Measurements from ENCODE around the gene PUM2.

Gene PUM2

GRCh38 chr2:20212459-20212870, 138.2 kb downstream of the PUM2 start:
- H3K4me3 Mint-ChIP-seq: no peak overlapping the region
- H3K9me3 Mint-ChIP-seq: no peaks in the 10 kb centered on the region
- no peak for ATAC-seq (replicated peaks; ENCODE audit: extremely low read depth, poor library complexity, severe bottlenecking)
- H3K27ac Mint-ChIP-seq (ENCODE audit: low read depth): no peak overlapping the region
- no peaks in the 10 kb centered on the region for H3K36me3 Mint-ChIP-seq (ENCODE audit: insufficient read depth)
- H3K4me1 Mint-ChIP-seq: no peaks in the 10 kb centered on the region
- no peak for DNase-seq (ENCODE audit: low spot score in 2 of 2)
- peaks cover 10% of the 10 kb centered on the region for H3K27me3 Mint-ChIP-seq

- Mint-ChIP-seq H3K36me3 (ENCODE audit: insufficient read depth) (no peaks in the 10 kb centered on the region), H3K4me3 (no peak overlapping the region), H3K27me3 (peaks cover 10% of the 10 kb centered on the region), H3K4me1 (no peaks in the 10 kb centered on the region), H3K27ac (ENCODE audit: low read depth) (no peak overlapping the region), H3K9me3 (no peaks in the 10 kb centered on the region)
- ATAC-seq (replicated peaks; ENCODE audit: extremely low read depth, poor library complexity, severe bottlenecking): no peak
- DNase-seq (ENCODE audit: low spot score in 2 of 2): no peak
These were observed 138.7 kb downstream of the PUM2 start for GRCh38 chr2:20211860-20212458.

GRCh38 chr2:20211420-20211819, 139.2 kb downstream of the PUM2 start:
- no peak overlapping the region for H3K27ac Mint-ChIP-seq (ENCODE audit: low read depth)
- DNase-seq (ENCODE audit: low spot score in 2 of 2) (no peak), ATAC-seq (replicated peaks; ENCODE audit: extremely low read depth, poor library complexity, severe bottlenecking) (no peak)
- H3K36me3 Mint-ChIP-seq (ENCODE audit: insufficient read depth): no peaks in the 10 kb centered on the region
- peaks cover 10% of the 10 kb centered on the region for H3K27me3 Mint-ChIP-seq
- H3K9me3 Mint-ChIP-seq: no peaks in the 10 kb centered on the region
- H3K4me1 Mint-ChIP-seq: no peaks in the 10 kb centered on the region
- H3K4me3 Mint-ChIP-seq: no peak overlapping the region

GRCh38 chr2:20210462-20210861, 140.2 kb downstream of the PUM2 start:
- Mint-ChIP-seq H3K4me1 (no peaks in the 10 kb centered on the region), H3K27me3 (peaks cover 10% of the 10 kb centered on the region), H3K4me3 (no peak overlapping the region)

GRCh38 chr2:20209373-20210109, 141.1 kb downstream of the PUM2 start:
- Mint-ChIP-seq H3K4me3 (no peak overlapping the region), H3K4me1 (no peaks in the 10 kb centered on the region), H3K27ac (ENCODE audit: low read depth) (no peak overlapping the region), H3K36me3 (ENCODE audit: insufficient read depth) (no peaks in the 10 kb centered on the region), H3K9me3 (no peaks in the 10 kb centered on the region), H3K27me3 (peaks cover 10% of the 10 kb centered on the region)
- DNase-seq (ENCODE audit: low spot score in 2 of 2) (no peak), ATAC-seq (replicated peaks; ENCODE audit: extremely low read depth, poor library complexity, severe bottlenecking) (no peak)

More at GRCh38 chr2:20210462-20210861, 140.2 kb downstream of the PUM2 start:
- no peak for DNase-seq (ENCODE audit: low spot score in 2 of 2)
- Mint-ChIP-seq H3K36me3 (ENCODE audit: insufficient read depth) (no peaks in the 10 kb centered on the region), H3K9me3 (no peaks in the 10 kb centered on the region), H3K27ac (ENCODE audit: low read depth) (no peak overlapping the region)
- ATAC-seq (replicated peaks; ENCODE audit: extremely low read depth, poor library complexity, severe bottlenecking): no peak

GRCh38 chr2:20208476-20208859, 142.2 kb downstream of the PUM2 start:
- ATAC-seq (replicated peaks; ENCODE audit: extremely low read depth, poor library complexity, severe bottlenecking) (no peak), DNase-seq (ENCODE audit: low spot score in 2 of 2) (no peak)
- H3K4me1 Mint-ChIP-seq: no peaks in the 10 kb centered on the region
- H3K36me3 Mint-ChIP-seq (ENCODE audit: insufficient read depth): no peaks in the 10 kb centered on the region
- H3K27ac Mint-ChIP-seq (ENCODE audit: low read depth): no peak overlapping the region
- peaks cover 1% of the 10 kb centered on the region for H3K27me3 Mint-ChIP-seq
- no peak overlapping the region for H3K4me3 Mint-ChIP-seq
- H3K9me3 Mint-ChIP-seq: no peaks in the 10 kb centered on the region

GRCh38 chr2:20207051-20207450, 143.6 kb downstream of the PUM2 start:
- Mint-ChIP-seq H3K36me3 (ENCODE audit: insufficient read depth) (no peaks in the 10 kb centered on the region), H3K27me3 (no peaks in the 10 kb centered on the region), H3K27ac (ENCODE audit: low read depth) (no peak overlapping the region), H3K4me1 (no peaks in the 10 kb centered on the region), H3K9me3 (no peaks in the 10 kb centered on the region), H3K4me3 (no peak overlapping the region)
- DNase-seq (ENCODE audit: low spot score in 2 of 2) (no peak), ATAC-seq (replicated peaks; ENCODE audit: extremely low read depth, poor library complexity, severe bottlenecking) (no peak)

- Mint-ChIP-seq H3K27ac (ENCODE audit: low read depth) (no peak overlapping the region), H3K4me3 (no peak overlapping the region), H3K27me3 (no peaks in the 10 kb centered on the region), H3K36me3 (ENCODE audit: insufficient read depth) (no peaks in the 10 kb centered on the region), H3K9me3 (no peaks in the 10 kb centered on the region), H3K4me1 (no peaks in the 10 kb centered on the region)
- DNase-seq (ENCODE audit: low spot score in 2 of 2) (no peak), ATAC-seq (replicated peaks; ENCODE audit: extremely low read depth, poor library complexity, severe bottlenecking) (no peak)
These were observed 144.6 kb downstream of the PUM2 start for GRCh38 chr2:20205915-20206524.

GRCh38 chr2:20205069-20205468, 145.6 kb downstream of the PUM2 start:
- DNase-seq (ENCODE audit: low spot score in 2 of 2) (no peak), ATAC-seq (replicated peaks; ENCODE audit: extremely low read depth, poor library complexity, severe bottlenecking) (no peak)
- Mint-ChIP-seq H3K36me3 (ENCODE audit: insufficient read depth) (no peaks in the 10 kb centered on the region), H3K9me3 (no peaks in the 10 kb centered on the region), H3K27me3 (peaks cover 8% of the 10 kb centered on the region), H3K4me3 (no peak overlapping the region), H3K27ac (ENCODE audit: low read depth) (no peak overlapping the region), H3K4me1 (no peaks in the 10 kb centered on the region)

GRCh38 chr2:20203521-20204225, 147.0 kb downstream of the PUM2 start:
- no peak overlapping the region for H3K27ac Mint-ChIP-seq (ENCODE audit: low read depth)
- H3K4me3 Mint-ChIP-seq: no peak overlapping the region
- ATAC-seq (replicated peaks; ENCODE audit: extremely low read depth, poor library complexity, severe bottlenecking) (no peak), DNase-seq (ENCODE audit: low spot score in 2 of 2) (no peak)
- H3K4me1 Mint-ChIP-seq: no peaks in the 10 kb centered on the region
- H3K9me3 Mint-ChIP-seq: no peaks in the 10 kb centered on the region
- peaks cover 21% of the 10 kb centered on the region for H3K27me3 Mint-ChIP-seq
- H3K36me3 Mint-ChIP-seq (ENCODE audit: insufficient read depth): no peaks in the 10 kb centered on the region

GRCh38 chr2:20203072-20203471, 147.6 kb downstream of the PUM2 start:
- Mint-ChIP-seq H3K27ac (ENCODE audit: low read depth) (no peak overlapping the region), H3K9me3 (no peaks in the 10 kb centered on the region), H3K36me3 (ENCODE audit: insufficient read depth) (no peaks in the 10 kb centered on the region), H3K4me1 (no peaks in the 10 kb centered on the region), H3K4me3 (no peak overlapping the region), H3K27me3 (peaks cover 27% of the 10 kb centered on the region)
- ATAC-seq (replicated peaks; ENCODE audit: extremely low read depth, poor library complexity, severe bottlenecking): no peak
- no peak for DNase-seq (ENCODE audit: low spot score in 2 of 2)

- DNase-seq (ENCODE audit: low spot score in 2 of 2): no peak
- no peak overlapping the region for H3K27ac Mint-ChIP-seq (ENCODE audit: low read depth)
- ATAC-seq (replicated peaks; ENCODE audit: extremely low read depth, poor library complexity, severe bottlenecking): no peak
- peaks cover 32% of the 10 kb centered on the region for H3K27me3 Mint-ChIP-seq
- no peak overlapping the region for H3K4me3 Mint-ChIP-seq
- no peaks in the 10 kb centered on the region for H3K4me1 Mint-ChIP-seq
- H3K9me3 Mint-ChIP-seq: no peaks in the 10 kb centered on the region
- H3K36me3 Mint-ChIP-seq (ENCODE audit: insufficient read depth): no peaks in the 10 kb centered on the region
These were observed 149.0 kb downstream of the PUM2 start for GRCh38 chr2:20201671-20202070.

Measured in central memory CD8-positive, alpha-beta T cell (primary cell).